Duodenal mucosa (tissue), 2 donors: ENCODE data around the gene MYL7.

ENCODE experiments used
- H3K27ac ChIP-seq: one replicate; pipeline ENCODE4 v1.7.0; 2013; ENCODE audit warnings: low read depth, low read length
- H3K27me3 ChIP-seq, 2 donors: one replicate each; pipeline ENCODE4 v1.7.0; 2013; ENCODE audit warnings: low read length in 2 of 2, control low read depth in 1 of 2; ENCODE audit not compliant: insufficient read depth in 2 of 2, control insufficient read depth in 1 of 2
- H3K36me3 ChIP-seq, 2 donors: one replicate each; pipeline ENCODE4 v1.7.0; 2013; ENCODE audit warnings: low read length in 2 of 2, control low read depth in 1 of 2; ENCODE audit not compliant: insufficient read depth in 2 of 2, control insufficient read depth in 1 of 2
- H3K4me1 ChIP-seq, 2 donors: one replicate each; pipeline ENCODE4 v1.7.0; 2013; ENCODE audit warnings: low read length in 2 of 2, control low read depth in 1 of 2; ENCODE audit not compliant: insufficient read depth in 2 of 2, control insufficient read depth in 1 of 2
- H3K4me3 ChIP-seq, 2 donors: one replicate each; pipeline ENCODE4 v1.7.0; 2013; ENCODE audit warnings: low read length in 2 of 2, low read depth in 1 of 2
- H3K9ac ChIP-seq, 2 donors: one replicate each; pipeline ENCODE4 v1.7.0; 2013; ENCODE audit warnings: low read length in 2 of 2, low read depth in 1 of 2
- H3K9me3 ChIP-seq, 2 donors: one replicate each; pipeline ENCODE4 v1.7.0; 2013; ENCODE audit warnings: low read length in 2 of 2, control low read depth in 1 of 2; ENCODE audit not compliant: control insufficient read depth in 1 of 2

MYL7 gene

DNA sequence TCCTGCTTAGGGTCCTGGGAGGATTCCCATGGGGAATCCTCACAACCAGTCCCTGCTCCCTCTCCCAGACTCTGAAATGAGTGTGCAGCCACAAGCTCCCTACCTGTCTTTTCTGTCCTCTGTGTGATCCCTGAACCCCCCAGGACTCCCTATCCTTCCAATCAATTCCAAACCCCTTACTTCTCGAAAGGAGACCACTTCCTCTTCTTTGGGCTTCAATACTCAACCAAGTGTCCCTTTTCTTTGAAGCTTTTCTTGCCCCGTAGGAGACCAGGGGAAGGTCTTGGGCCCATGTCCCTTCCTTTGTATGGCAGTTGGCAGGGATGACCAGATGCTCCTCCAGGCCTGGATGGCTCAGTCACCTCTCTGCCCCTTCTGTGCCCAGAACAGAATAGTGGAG, 35.3 kb downstream of the MYL7 start:
- H3K9me3 ChIP-seq, result no peaks in the 10 kb centered on the region
- no peaks in the 10 kb centered on the region for H3K36me3 ChIP-seq
- H3K9ac ChIP-seq, result peak overlapping the region in 1 of 2 donors; percentile 29
- H3K4me3 ChIP-seq, result peak overlapping the region in 1 of 2 donors; percentile 62
- H3K4me1 ChIP-seq, result peaks cover 0 to 6% of the 10 kb centered on the region in 2 donors
- no peak overlapping the region for H3K27ac ChIP-seq
- H3K27me3 ChIP-seq, result peaks cover 13 to 20% of the 10 kb centered on the region in 2 donors

DNA sequence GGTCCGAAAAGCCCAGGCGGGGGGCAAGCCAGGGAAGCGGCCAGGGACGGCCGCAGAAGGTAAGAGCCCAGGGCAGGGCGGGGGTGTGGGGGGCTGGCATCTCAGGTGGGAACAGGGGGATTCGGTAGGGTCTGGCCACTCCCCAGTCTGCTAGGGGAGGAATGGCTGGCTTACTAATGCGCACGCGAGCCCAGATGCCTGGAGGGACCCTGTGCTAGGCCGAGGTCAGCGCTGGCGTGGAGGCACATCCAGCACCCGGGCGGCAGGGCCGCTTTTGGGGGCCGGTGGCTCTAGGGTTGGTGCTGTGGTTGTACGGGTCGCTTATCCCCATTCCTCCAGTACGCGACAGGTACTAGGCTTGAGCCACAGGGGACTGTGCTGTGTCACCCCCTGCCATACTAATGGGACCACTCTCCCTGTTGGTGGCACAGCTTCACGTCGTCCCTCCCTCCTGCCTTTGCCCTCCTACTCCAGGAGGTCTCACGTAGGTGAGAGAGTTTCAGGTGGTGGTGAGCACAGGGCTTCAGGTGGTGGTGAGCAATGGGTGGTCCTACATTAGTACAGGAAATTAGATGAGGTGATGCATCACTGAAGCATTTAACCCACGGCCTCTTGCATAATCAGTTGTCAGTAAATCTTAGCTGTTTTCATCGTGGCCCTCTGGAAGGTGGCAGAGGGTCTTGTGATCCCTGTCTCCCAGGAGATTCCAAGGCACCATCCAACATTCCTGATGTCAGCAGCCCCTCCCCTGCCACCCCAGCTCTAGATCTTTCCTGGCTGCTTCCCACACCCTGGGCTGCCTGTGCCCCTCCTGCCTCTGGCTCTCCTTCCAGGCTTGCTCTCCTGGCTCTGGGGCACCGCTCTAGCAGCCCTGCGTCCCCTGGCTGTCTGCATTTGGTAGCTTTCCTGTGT, 36.0 kb downstream of the MYL7 start:
- H3K27ac ChIP-seq, result peak overlapping the region; percentile 36
- peak overlapping the region in 1 of 2 donors; percentile 29 for H3K9ac ChIP-seq
- H3K4me3 ChIP-seq, result peak overlapping the region; percentile 54 to 62
- H3K36me3 ChIP-seq, result no peaks in the 10 kb centered on the region
- peaks cover 13 to 20% of the 10 kb centered on the region in 2 donors for H3K27me3 ChIP-seq
- peaks cover 0 to 6% of the 10 kb centered on the region in 2 donors for H3K4me1 ChIP-seq
- no peaks in the 10 kb centered on the region for H3K9me3 ChIP-seq

DNA sequence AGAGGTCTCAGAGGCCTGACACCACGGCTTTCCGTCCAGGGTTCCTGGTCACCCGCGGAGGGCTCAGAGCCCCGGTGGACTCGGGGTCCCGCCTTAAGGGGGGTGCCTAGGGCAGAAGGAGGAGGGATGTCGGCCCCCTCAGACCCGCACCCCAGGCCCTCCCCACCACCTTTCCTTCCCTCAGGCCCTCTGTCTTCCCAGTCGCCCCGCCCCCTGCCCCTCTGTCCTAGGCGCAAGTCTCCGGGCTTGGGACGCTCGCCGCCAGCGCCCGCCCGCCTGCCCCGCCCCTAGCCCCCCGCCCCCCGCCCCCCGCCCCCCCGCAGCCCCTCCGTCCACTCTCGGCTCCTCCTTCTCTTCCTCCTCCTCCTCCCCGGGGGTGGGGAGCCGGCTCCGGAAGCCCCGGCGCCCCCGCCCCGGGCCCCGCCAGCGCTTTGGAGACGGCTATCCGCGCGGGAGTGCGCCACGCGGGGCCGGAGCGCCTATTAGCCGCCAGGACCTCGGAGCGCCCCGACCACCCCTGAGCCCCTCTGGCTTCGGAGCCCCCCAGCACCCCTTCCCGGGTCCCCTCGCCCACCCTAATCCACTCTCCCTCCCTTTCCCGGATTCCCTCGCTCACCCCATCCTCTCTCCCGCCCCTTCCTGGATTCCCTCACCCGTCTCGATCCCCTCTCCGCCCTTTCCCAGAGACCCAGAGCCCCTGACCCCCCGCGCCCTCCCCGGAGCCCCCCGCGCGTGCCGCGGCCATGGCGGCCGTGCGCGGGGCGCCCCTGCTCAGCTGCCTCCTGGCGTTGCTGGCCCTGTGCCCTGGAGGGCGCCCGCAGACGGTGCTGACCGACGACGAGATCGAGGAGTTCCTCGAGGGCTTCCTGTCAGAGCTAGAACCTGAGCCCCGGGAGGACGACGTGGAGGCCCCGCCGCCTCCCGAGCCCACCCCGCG, 36.9 kb downstream of the MYL7 start, which contains the start of gene AEBP1:
Gene AEBP1, plus strand, starts transcription at position 423 of the 937 bp plus-strand sequence. Its CDS starts 321 bp downstream, at position 744.
- peaks cover 0 to 6% of the 10 kb centered on the region in 2 donors for H3K4me1 ChIP-seq
- H3K27ac ChIP-seq, result peak within 1 kb of the TSS; percentile 36
- H3K4me3 ChIP-seq, result peak within 1 kb of the TSS; percentile 54 to 62
- no peaks in the 10 kb centered on the region for H3K36me3 ChIP-seq
- H3K9me3 ChIP-seq, result no peaks in the 10 kb centered on the region
- H3K27me3 ChIP-seq, result peaks cover 13 to 20% of the 10 kb centered on the region in 2 donors
- H3K9ac ChIP-seq, result peak within 1 kb of the TSS in 1 of 2 donors; percentile 29

DNA sequence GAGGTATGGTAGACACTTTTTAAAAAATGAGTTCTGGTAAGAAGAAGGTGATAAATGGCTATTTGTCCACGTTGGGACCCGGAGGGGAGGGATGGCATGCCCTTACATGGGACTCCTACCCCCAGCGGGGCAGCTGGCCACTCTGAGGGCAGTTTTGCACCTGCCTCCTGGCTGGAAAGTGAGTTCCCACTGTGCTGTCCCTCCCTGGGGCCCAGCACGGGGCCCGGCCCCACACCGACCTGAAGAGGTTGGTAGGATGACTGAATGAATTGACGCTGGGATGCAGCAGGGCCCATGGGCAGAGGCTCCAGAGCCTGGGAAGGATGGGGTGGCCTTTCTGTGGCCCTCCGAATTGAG, 37.6 kb downstream of the MYL7 start:
- Histone ChIP-seq H3K9ac (no peak overlapping the region), H3K27me3 (peaks cover 13 to 20% of the 10 kb centered on the region in 2 donors), H3K4me1 (peaks cover 0 to 6% of the 10 kb centered on the region in 2 donors), H3K27ac (peak overlapping the region; percentile 32), H3K36me3 (no peaks in the 10 kb centered on the region), H3K4me3 (no peak overlapping the region), H3K9me3 (no peaks in the 10 kb centered on the region)

DNA sequence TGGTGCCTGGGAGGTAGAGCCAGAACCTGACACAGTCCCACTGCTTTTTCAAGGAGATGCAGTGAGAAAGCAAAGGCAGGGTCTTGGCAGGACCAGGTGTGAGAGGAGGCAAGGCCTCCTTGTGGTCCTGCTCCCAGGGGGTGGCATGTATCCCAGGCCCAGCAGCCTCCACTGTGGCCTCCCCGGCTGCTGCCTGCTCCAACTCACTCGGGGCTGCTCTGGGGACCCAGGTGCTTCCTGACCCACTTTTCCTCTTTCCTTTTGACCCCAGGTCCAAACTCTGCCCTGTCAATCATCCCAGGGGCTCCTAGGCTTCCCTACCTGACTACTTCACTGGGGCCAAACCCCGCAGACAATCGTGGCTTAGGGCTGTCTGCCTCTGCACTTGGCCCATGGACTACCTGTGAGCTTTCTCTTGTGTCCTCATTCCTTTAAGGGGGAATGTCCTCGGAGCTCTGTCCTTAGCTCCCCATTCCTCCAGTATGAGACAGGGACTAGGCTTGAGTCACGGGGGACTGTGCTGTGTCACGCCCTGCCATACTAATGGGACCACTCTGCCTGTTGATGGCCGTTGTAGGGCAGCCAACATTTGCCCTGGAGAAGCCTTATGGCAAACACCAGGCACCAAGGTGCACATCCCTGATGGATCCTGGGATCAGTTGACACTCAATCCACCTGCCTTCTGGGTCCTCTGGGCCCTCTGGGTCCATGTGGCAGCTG, 38.1 kb downstream of the MYL7 start:
- peaks cover 13 to 20% of the 10 kb centered on the region in 2 donors for H3K27me3 ChIP-seq
- H3K4me3 ChIP-seq, result no peak overlapping the region
- peaks cover 0 to 6% of the 10 kb centered on the region in 2 donors for H3K4me1 ChIP-seq
- H3K9ac ChIP-seq, result no peak overlapping the region
- H3K36me3 ChIP-seq, result no peaks in the 10 kb centered on the region
- no peak overlapping the region for H3K27ac ChIP-seq
- no peaks in the 10 kb centered on the region for H3K9me3 ChIP-seq

DNA sequence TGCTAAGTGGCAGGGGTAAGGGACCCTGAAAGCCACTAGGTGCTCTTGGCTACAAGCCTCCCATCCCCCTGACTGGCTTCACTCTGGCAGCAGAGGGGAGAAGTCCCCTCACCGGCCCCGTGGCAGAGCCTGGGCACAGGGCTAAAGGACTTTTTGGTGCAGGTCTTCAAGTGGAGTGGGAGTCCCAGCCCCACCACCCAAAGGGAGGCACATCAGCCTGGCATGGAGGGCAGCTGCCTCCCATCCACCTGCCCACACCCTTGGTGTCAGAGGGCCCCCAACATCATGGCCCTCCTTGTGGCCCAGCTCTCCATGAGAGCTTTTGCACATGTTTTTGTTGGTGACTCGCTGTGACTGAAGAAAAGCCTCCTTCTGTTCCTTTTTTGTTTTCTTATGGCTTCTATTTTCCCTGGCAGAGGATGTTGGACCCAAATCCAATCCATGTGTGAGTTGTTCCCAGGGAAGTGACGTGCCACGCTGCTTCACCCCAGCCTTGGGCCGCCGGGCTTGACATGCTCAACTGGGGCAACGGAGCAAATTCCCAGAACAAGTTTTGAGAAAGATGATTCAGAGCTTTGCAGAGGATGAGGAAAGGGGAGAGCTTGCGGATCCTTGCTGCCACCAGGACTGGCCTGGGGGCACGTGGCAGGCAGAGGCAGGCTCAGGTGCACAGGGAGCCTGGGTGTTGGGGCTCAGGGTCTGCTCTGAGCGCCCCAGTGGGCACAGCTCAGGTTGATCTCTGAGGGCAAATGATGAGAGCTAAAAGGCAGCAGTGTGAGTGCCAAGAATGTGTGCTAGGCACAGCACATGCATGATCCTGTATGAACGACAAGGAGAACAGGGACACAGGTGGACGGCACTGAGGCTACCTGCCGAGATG, 38.9 kb downstream of the MYL7 start:
- Histone ChIP-seq H3K9ac (no peak overlapping the region), H3K27ac (peak overlapping the region; percentile 42), H3K4me3 (no peak overlapping the region), H3K4me1 (peaks cover 0 to 12% of the 10 kb centered on the region in 2 donors), H3K36me3 (no peaks in the 10 kb centered on the region), H3K27me3 (peaks cover 13 to 20% of the 10 kb centered on the region in 2 donors), H3K9me3 (no peaks in the 10 kb centered on the region)

DNA sequence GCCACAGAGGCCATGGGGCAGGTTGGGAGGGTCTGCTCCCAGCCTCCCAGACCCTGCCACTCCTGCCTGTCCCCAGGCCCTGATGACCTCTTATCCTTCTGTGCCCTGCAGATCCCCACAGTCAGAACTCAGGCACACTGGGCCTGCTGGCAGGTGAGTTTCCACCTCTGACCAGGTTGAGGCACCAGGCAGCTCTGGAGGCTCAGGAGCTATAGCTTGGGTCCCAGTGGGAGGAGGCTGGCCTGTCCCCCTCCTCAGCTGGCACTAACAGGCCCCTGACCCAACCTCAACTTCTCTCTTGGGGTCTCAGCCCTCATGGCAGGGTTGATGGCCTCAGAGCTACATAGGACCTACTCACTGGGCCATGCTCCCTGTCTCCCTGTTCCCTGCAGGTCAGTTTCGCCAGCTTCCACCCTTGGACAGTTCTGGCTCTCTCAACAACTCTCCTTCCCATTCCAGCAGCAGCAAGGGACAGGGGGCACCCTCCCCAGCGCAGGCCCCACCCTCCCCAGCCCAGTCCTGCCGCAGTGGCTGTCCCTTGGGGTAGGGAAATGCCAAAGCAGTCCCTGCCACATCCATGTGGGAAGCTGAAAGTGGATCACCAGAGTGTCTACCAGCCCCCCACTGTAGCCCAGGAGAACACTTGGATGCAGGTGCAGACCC, 39.7 kb downstream of the MYL7 start:
- H3K9me3 ChIP-seq, result no peaks in the 10 kb centered on the region
- peak overlapping the region; percentile 66 for H3K27ac ChIP-seq
- peaks cover 0 to 13% of the 10 kb centered on the region in 2 donors for H3K4me1 ChIP-seq
- H3K4me3 ChIP-seq, result no peak overlapping the region
- no peak overlapping the region for H3K9ac ChIP-seq
- no peaks in the 10 kb centered on the region for H3K36me3 ChIP-seq
- H3K27me3 ChIP-seq, result peaks cover 13 to 20% of the 10 kb centered on the region in 2 donors

DNA sequence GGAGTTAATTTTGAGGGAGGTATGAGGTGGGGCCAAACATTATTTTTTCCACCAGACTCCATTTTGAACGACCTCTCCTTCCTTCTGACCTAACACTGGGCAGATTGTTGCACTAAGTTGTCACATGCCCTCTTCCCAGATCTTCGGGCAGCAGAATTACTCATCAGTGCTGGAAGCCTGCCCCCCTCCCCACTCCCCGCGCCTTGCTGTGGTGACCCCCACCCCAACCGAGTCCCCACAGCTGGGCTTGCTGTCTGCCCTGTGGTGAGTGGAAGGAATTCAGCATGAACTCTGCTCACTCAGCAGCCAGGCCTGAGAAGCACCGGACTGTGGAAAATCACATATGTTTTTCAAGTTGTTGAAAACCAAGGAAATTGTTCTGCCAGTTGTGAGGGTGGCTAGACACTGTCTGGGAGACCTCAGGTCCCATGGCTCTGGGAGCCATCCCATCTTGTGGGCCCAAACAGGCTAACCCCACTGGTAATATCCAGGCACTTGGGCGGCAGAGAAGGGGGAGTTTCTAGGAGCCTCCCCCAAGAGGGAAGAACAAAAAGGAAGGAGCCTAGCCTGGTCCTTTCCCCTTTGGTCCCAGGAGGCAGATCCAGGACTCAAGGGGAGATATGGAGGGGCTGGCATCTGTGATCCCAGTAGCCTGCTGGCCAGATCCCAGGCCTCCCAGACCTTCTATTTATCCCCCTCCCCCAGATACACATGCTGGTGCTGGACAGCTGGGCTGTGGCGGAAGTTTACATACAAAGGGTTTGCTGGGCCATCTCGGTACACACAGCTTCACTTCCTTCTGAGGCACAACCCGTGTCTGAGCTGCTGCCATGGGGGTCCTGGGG, 40.5 kb downstream of the MYL7 start:
- Histone ChIP-seq H3K4me1 (peaks cover 0 to 11% of the 10 kb centered on the region in 2 donors), H3K4me3 (no peak overlapping the region), H3K9ac (no peak overlapping the region), H3K27me3 (peaks cover 13 to 20% of the 10 kb centered on the region in 2 donors), H3K27ac (peak overlapping the region; percentile 66), H3K36me3 (no peaks in the 10 kb centered on the region), H3K9me3 (no peaks in the 10 kb centered on the region)
